ENCODE data around the gene MTSS2. TPM values are rescaled to one million over a fixed set of nuclear protein-coding genes. Genes with fewer than 3 reads are reported as not detected.
"Not testable (repeated sequence)": the region's sequence is repeated elsewhere in the genome, so short reads cannot be mapped to it uniquely, and the experiment has no call there.

MTSS2 gene
- total RNA-seq, 2 experiments from 2014 or later = 5.7 to 6.0 TPM

DNA sequence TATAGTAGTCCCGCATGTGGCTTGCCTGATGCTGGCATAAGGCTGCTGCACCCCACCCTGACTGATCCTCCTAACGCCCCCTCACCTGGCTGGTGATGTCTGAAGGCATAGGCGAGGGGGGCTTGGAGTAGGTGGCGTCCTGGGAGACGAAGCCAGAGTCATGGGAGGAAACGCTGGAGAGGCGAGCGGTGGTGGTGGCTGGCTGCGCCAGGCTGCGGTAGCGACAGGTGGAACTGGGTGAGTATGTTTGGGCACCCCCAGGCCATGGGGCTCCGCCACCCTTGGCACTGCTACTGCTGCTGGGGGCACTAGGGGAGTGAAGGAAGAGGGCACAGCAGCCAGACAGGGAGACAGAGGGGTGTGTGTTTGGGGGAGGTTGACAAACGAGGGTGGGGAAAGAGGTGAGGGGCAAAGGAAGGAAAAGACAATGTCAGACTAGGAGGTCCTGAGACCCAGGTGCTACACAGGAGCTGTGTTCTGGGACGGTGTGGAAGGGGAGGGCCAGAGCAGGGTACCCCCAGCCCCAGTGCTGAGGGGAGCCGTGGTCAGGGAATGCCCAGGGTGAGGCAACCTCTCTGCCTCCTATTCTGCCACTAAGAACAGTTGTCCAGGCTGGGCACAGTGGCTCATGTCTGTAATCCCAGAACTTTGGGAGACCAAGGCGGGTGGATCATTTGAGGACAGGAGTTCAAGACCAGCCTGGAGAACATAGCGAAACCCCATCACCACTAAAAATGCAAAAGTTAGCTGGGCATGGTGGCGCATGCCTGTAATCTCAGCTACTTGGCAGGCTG, 11.4 kb downstream of the MTSS2 start:
- peaks cover 7% of the 10 kb centered on the region for H3K4me1 Mint-ChIP-seq (ENCODE audit: low read depth)
- DNase-seq = no peak
- no peak overlapping the region for H3K27ac Mint-ChIP-seq

GRCh38 chr16:70670938-70671337, 14.9 kb downstream of the MTSS2 start:
- H3K27ac Mint-ChIP-seq; ATAC-seq; CTCF ChIA-PET; H3K4me3 Mint-ChIP-seq; DNase-seq; H3K4me1 Mint-ChIP-seq (ENCODE audit: low read depth); H3K27me3 Mint-ChIP-seq (ENCODE audit: low read depth); H3K9me3 Mint-ChIP-seq (ENCODE audit: insufficient read depth); POLR2A ChIA-PET: not testable (repeated sequence)
- H3K36me3 Mint-ChIP-seq (ENCODE audit: low read depth) = peaks cover 13% of the 10 kb centered on the region

More for the DNA sequence above, 11.4 kb downstream of the MTSS2 start:
- H3K27me3 Mint-ChIP-seq (ENCODE audit: low read depth) = no peaks in the 10 kb centered on the region
- no peak for ATAC-seq
- ChIA-PET POLR2A (no interaction called here), CTCF (no interaction called here)
- no peaks in the 10 kb centered on the region for H3K9me3 Mint-ChIP-seq (ENCODE audit: insufficient read depth)
- peaks cover 4% of the 10 kb centered on the region for H3K36me3 Mint-ChIP-seq (ENCODE audit: low read depth)
- no peak overlapping the region for H3K4me3 Mint-ChIP-seq

DNA sequence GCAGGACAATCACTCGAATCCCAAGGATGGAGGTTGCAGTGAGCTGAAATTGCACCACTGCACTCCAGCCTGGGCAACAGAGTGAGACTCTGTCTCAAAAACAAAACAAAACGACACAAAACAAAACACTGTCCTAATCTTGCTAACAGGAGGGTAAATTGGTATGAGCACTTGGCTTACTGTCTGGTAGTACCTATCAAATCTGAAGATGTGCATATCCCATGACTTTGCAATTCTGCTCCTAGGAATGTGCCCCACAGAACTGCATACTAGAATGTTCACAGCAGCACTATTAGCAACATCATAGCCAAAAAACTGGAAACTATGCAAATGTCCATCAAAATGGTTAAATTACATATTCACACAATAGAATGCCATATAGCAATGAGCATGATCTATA, 15.7 kb downstream of the MTSS2 start:
- no peaks in the 10 kb centered on the region for H3K4me1 Mint-ChIP-seq (ENCODE audit: low read depth)
- H3K9me3 Mint-ChIP-seq (ENCODE audit: insufficient read depth) = no peaks in the 10 kb centered on the region
- H3K36me3 Mint-ChIP-seq (ENCODE audit: low read depth) = peaks cover 13% of the 10 kb centered on the region
- no peak overlapping the region for H3K4me3 Mint-ChIP-seq
- ATAC-seq (no peak), DNase-seq (no peak)
- H3K27ac Mint-ChIP-seq = no peak overlapping the region
- H3K27me3 Mint-ChIP-seq (ENCODE audit: low read depth) = no peaks in the 10 kb centered on the region
- CTCF ChIA-PET = no interaction called here
- POLR2A ChIA-PET = no interaction called here

DNA sequence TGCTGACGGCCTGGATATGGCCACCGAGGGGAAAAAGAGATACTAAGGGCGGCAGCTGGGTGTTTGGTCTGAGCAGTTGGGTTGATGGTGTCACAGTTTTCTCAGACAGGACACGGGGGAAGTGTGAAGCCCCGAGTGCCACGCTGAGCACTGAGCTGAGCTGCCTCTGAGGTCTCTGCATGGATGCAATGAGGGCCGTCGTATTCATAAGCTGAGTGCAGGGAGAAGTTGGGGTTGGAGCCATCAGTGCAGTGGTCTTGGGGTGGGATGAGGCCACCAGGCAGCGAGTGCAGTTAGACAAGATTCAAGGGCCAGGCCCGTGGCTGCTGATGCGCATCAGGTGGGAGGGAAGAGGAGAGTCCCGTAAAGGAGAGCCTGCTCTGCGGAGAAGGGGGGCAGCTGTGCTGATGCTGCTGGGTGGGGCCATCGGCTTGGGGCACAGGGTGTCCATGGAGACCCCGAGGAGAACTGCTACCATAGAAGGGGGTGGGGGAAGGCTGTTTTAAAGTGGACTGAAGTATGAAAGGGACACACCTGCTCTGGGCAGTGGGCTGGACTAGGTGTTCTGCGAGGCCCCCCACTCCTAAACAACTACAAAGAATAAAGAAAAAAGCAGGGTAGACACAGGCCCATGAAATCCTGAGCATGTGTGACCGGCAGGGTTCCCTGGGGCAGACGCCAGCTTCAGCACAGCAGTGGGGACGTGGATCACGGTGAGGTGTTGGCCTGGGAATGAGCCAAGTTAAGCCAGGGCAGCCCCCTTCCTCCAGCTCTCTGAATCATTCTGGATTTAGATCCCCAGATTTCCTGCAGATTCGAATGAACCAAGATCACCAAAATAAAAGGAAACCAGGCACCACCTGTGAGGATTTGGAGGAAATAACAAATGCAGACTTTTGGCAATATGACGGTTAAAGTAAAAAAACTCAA, 19.8 kb downstream of the MTSS2 start:
- peaks cover 13% of the 10 kb centered on the region for H3K36me3 Mint-ChIP-seq (ENCODE audit: low read depth)
- ChIA-PET CTCF (interaction anchor here (2.5 to 4.5 kb wide), 2 partner anchors 12 to 105 kb away, joined by 11 to 21 read pairs; no protein-coding TSS in a partner anchor), POLR2A (interaction anchor here (0.6 kb wide), 1 partner anchor 78 kb away, joined by 3 read pairs; no protein-coding TSS in a partner anchor)
- no peak overlapping the region for H3K27ac Mint-ChIP-seq
- H3K4me3 Mint-ChIP-seq = no peak overlapping the region
- no peak for DNase-seq
- H3K9me3 Mint-ChIP-seq (ENCODE audit: insufficient read depth) = no peaks in the 10 kb centered on the region
- ATAC-seq = no peak
- peaks cover under 1% of the 10 kb centered on the region for H3K4me1 Mint-ChIP-seq (ENCODE audit: low read depth)
- no peaks in the 10 kb centered on the region for H3K27me3 Mint-ChIP-seq (ENCODE audit: low read depth)

- Mint-ChIP-seq H3K36me3 (ENCODE audit: low read depth) (peaks cover 9% of the 10 kb centered on the region), H3K27me3 (ENCODE audit: low read depth) (no peaks in the 10 kb centered on the region), H3K9me3 (ENCODE audit: insufficient read depth) (no peaks in the 10 kb centered on the region), H3K4me3 (no peak overlapping the region), H3K4me1 (ENCODE audit: low read depth) (peaks cover 7% of the 10 kb centered on the region), H3K27ac (no peak overlapping the region)
- ChIA-PET POLR2A (no interaction called here), CTCF (interaction anchor here (0.7 to 4.5 kb wide), 2 partner anchors 106 to 398 kb away, joined by 3 to 21 read pairs; no protein-coding TSS in a partner anchor)
- DNase-seq = no peak
- ATAC-seq = no peak
Observed at GRCh38 chr16:70665113-70665694, 20.6 kb downstream of the MTSS2 start.

DNA sequence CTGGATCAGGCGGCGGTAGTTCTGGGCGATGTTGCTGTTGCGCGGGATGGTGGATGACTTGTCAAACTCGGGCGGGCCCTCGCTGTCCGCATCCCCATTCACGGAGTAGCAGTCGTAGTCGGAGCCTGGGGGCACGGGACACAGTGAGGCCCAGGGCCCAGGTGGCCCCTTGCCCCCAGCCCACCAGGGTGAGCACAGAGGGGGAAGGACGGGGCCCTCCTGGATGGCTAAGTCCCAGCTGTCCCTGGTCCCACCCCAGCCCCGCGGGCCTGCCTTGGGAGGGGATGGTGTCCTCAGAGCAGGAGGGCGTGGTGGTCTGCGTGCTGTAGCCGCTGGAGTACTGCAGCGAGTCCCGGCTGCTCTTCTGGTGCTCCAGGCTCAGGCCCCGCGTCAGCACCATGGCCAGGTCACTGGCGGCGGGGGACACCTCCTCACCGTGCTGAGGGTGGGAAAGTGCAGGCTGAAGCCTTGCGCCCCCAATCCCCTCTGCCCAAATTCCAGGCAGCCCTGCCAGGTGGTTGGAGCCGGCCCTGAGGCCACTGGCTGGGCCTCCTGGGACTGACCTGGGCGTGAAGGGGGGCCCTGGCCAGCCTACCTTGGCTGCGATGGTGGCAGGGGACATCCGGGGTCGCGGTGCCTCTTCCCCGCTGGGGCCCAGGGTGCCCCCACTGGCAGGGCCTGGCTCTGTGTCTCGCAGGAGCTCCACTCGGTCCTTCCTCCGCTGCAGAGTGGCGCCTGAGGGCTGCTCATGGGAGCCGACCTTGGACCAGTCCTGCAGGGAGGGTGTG, 21.3 kb downstream of the MTSS2 start:
- ChIA-PET POLR2A (no interaction called here), CTCF (interaction anchor here (0.7 kb wide), 1 partner anchor 397 kb away, joined by 3 read pairs; no protein-coding TSS in a partner anchor)
- Mint-ChIP-seq H3K9me3 (ENCODE audit: insufficient read depth) (no peaks in the 10 kb centered on the region), H3K27me3 (ENCODE audit: low read depth) (no peaks in the 10 kb centered on the region), H3K27ac (no peak overlapping the region), H3K4me1 (ENCODE audit: low read depth) (peaks cover 7% of the 10 kb centered on the region), H3K36me3 (ENCODE audit: low read depth) (peaks cover 8% of the 10 kb centered on the region), H3K4me3 (no peak overlapping the region)
- ATAC-seq (no peak), DNase-seq (no peak)

GRCh38 chr16:70663524-70664324, 22.1 kb downstream of the MTSS2 start:
- H3K4me3 Mint-ChIP-seq = no peak overlapping the region
- ChIA-PET CTCF (no interaction called here), POLR2A (no interaction called here)
- no peaks in the 10 kb centered on the region for H3K27me3 Mint-ChIP-seq (ENCODE audit: low read depth)
- H3K9me3 Mint-ChIP-seq (ENCODE audit: insufficient read depth) = no peaks in the 10 kb centered on the region
- ATAC-seq (no peak), DNase-seq (no peak)
- peaks cover 3% of the 10 kb centered on the region for H3K36me3 Mint-ChIP-seq (ENCODE audit: low read depth)
- H3K27ac Mint-ChIP-seq = no peak overlapping the region
- peaks cover 7% of the 10 kb centered on the region for H3K4me1 Mint-ChIP-seq (ENCODE audit: low read depth)

DNA sequence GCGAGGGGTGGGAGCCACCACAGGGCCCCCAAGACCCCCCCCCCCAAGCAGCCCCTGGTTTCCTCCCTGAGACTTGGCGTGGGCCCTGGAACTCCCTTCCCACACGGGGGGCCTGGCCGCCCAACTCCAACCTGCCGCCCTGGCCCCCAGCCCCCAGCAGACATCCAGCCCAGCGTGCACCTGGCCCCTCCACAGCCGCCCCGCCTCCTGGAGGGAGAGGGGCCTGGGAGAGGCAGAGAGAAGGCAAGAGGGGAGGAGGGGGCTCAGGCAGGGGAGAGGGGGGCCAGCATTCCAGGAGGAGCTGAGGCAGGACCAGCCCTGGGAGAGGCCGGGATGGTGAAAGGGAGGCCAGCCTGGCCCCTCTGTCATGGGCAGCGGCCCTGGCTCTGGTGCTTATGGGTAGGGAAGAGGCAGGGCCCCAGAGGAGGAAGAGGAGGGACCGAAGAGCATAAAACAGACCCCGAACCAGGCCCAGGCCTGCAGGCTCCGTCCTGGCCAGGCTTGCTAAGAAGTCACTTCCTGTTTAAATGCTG, 22.8 kb downstream of the MTSS2 start:
- H3K27me3 Mint-ChIP-seq (ENCODE audit: low read depth) = no peaks in the 10 kb centered on the region
- no peaks in the 10 kb centered on the region for H3K9me3 Mint-ChIP-seq (ENCODE audit: insufficient read depth)
- peaks cover 7% of the 10 kb centered on the region for H3K4me1 Mint-ChIP-seq (ENCODE audit: low read depth)
- H3K27ac Mint-ChIP-seq = no peak overlapping the region
- no peaks in the 10 kb centered on the region for H3K36me3 Mint-ChIP-seq (ENCODE audit: low read depth)
- no peak overlapping the region for H3K4me3 Mint-ChIP-seq
- DNase-seq = no peak
- ATAC-seq = no peak
- CTCF ChIA-PET = no interaction called here
- POLR2A ChIA-PET = interaction anchor here (1.4 kb wide), 1 partner anchor 16 kb away, joined by 3 read pairs; no protein-coding TSS in a partner anchor

DNA sequence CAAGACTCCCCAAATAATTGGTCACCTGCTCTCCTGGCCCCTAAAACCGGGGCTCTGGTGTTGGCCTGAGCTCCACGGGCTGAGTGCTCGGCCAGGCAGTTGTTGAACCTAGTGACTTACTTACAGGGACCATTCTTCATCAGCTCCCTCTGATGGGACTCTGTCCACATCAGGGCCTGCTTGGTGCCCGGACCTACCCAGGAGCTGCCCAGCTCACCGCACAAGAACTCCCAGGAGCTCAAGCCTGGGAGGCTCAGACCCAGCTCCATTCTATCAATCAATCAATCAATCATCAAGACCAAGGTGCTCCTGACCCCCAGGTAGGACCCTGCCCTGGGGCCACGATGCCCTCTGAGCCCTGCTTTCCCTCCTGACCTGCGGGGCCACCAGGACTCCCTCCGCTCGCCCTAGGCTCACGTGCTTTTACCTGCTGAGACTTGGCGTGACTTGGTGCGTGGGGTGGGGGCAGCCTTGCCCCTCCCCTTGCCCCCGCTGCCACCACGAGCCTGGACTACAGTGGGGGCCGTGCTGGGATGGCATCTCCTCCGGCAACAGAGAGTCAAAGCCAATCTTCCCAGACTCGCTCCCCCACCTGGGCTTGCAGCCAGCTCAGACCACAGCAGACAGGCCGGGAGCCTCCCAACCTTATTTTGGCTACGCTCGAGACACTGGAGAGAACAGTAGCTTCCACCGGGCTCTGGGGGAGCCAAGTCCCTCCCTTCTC, 23.8 kb downstream of the MTSS2 start:
- Mint-ChIP-seq H3K27ac (no peak overlapping the region), H3K4me3 (no peak overlapping the region), H3K4me1 (ENCODE audit: low read depth) (peaks cover 7% of the 10 kb centered on the region), H3K36me3 (ENCODE audit: low read depth) (no peaks in the 10 kb centered on the region), H3K9me3 (ENCODE audit: insufficient read depth) (no peaks in the 10 kb centered on the region), H3K27me3 (ENCODE audit: low read depth) (no peaks in the 10 kb centered on the region)
- DNase-seq = no peak
- ChIA-PET CTCF (interaction anchor here (0.7 to 1.7 kb wide), 3 partner anchors 9 to 110 kb away, joined by 3 read pairs; no protein-coding TSS in a partner anchor), POLR2A (interaction anchor here (1.4 kb wide), 1 partner anchor 17 kb away, joined by 3 read pairs; no protein-coding TSS in a partner anchor)
- ATAC-seq = no peak

GRCh38 chr16:70661534-70661917, 24.3 kb downstream of the MTSS2 start:
- H3K4me1 Mint-ChIP-seq (ENCODE audit: low read depth) = peaks cover 7% of the 10 kb centered on the region
- DNase-seq (no peak), ATAC-seq (no peak)
- CTCF ChIA-PET = interaction anchor here (0.7 to 1.7 kb wide), 3 partner anchors 9 to 110 kb away, joined by 3 read pairs; no protein-coding TSS in a partner anchor
- H3K27ac Mint-ChIP-seq = no peak overlapping the region
- no peak overlapping the region for H3K4me3 Mint-ChIP-seq
- no peaks in the 10 kb centered on the region for H3K9me3 Mint-ChIP-seq (ENCODE audit: insufficient read depth)
- H3K36me3 Mint-ChIP-seq (ENCODE audit: low read depth) = no peaks in the 10 kb centered on the region
- no peaks in the 10 kb centered on the region for H3K27me3 Mint-ChIP-seq (ENCODE audit: low read depth)
- POLR2A ChIA-PET = no interaction called here

Measured in activated CD8-positive, alpha-beta T cell treated with anti-CD3 and anti-CD28 coated beads, Interleukin-2, amount 10 ng/mL, durations not matched to agents 7 days and 5 days (primary cell).